GM12864 (cell line): ENCODE data around the gene THPO.

Experiments
- DNase-seq: peaks from one replicate; pipeline ENCODE4 v3.0.0-alpha.2; 2011; ENCODE audit warnings: low read depth
- H3K4me3 ChIP-seq: 2 replicates; pipeline ENCODE4 v1.5.1; 2011; ENCODE audit warnings: mild to moderate bottlenecking, low read depth, low read length, control low read depth
- TF ChIP-seq, protein P1 (sequence below): IDR thresholded peaks from 2 replicates; pipeline ENCODE4 v1.5.1; 2011; ENCODE audit warnings: low read depth, mild to moderate bottlenecking, moderate library complexity, low read length, control low read depth, inconsistent platforms; ENCODE audit errors: missing control alignments

Gene THPO

DNA sequence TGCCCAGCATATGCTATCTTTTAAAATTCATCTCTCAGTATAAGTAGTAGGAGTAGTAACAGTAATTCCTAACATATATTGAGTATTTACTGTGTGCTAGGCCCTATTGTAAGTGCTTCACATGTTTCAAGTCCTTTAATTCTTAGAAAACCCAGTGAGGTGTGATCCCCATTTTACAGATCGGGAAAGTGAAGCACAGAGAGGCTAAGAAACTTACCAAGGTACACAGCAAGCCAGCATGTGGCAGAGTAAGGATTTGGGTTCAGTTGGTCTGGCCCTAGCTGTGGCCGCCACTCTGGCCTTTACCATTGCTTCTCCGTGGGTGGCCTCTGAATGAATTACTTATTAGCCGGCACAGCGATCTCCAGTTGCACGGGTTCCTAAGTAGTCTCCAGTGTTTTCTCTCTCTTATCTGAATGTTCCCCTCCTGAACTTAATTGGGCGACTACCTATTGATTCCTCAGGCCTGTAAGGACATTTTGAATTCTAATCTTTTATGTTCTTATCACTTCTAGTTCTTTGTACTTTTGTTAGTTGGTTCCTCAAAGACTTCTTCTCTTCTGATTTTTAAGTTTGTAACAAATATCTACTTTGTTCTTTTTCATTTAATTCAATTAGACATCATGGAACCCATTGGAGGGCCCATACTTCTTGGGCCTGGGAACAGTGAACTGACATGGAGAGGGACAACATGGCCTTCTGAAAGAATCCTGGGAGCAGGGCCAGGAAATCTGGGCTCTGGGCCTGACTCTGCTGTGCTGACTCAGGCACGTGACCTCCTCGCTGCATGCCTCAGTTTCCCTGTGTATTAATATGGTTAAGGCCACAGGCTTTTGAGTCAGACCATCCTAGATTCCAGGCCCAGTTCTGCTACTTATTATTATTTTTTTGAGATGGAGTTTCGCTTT lies 28.2 kb downstream of the THPO start:
- TF ChIP-seq, protein P1, sequence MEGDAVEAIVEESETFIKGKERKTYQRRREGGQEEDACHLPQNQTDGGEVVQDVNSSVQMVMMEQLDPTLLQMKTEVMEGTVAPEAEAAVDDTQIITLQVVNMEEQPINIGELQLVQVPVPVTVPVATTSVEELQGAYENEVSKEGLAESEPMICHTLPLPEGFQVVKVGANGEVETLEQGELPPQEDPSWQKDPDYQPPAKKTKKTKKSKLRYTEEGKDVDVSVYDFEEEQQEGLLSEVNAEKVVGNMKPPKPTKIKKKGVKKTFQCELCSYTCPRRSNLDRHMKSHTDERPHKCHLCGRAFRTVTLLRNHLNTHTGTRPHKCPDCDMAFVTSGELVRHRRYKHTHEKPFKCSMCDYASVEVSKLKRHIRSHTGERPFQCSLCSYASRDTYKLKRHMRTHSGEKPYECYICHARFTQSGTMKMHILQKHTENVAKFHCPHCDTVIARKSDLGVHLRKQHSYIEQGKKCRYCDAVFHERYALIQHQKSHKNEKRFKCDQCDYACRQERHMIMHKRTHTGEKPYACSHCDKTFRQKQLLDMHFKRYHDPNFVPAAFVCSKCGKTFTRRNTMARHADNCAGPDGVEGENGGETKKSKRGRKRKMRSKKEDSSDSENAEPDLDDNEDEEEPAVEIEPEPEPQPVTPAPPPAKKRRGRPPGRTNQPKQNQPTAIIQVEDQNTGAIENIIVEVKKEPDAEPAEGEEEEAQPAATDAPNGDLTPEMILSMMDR = no peak
- no peak for DNase-seq
- no peak overlapping the region for H3K4me3 ChIP-seq

DNA sequence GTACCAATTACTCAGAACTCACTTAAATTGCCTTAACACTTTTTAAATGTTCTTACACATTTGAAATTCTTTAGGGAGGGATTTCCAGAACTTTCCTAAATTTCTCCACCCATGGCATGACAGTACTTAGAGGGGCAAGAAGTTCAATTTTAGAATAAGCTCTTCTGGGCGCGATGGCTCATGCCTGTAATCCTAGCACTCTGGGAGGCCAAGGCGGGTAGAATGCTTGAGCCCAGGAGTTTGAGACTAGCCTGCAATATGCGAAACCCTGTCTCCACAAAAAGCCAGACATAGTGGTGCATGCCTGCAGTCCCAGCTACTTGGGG lies 30.0 kb downstream of the THPO start:
- no peak for DNase-seq
- TF ChIP-seq, protein P1 = no peak
- no peak overlapping the region for H3K4me3 ChIP-seq

DNA sequence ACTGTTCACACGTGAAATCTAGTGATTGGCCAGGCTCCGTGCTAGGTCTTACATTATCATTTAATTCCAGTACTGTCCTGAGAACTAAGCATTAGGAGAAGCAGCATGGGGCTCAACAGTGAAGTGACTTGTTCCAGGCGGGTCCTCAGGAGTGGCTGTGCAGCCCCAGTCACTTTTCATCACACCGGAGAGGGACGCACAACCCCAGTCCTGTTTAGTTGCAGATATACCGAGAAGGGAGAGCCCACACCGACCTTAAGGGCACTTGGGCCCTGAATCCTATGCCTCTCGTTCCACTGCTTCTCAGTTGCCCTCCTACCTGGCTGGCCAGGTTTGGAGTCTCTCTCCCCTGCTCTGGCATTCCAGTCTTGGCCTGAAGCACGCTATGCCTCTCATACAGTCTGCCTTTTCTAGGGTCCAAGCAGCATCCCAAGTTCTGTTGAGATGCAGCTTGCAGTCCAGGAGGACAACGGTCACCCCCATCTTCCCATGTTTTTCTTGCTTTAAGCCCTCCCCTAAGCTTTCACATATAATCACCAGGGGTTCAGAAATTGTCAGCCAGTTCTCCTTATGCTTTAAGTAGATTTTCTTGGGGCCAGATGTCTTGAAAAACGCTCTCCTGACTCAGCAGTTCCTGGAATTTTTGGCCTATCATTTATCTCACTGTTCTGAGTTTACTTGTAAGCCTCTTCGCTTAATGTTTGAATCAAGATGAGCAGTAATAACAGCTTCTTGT lies 30.5 kb downstream of the THPO start:
- no peak for DNase-seq
- TF ChIP-seq, protein P1 = no peak

DNA sequence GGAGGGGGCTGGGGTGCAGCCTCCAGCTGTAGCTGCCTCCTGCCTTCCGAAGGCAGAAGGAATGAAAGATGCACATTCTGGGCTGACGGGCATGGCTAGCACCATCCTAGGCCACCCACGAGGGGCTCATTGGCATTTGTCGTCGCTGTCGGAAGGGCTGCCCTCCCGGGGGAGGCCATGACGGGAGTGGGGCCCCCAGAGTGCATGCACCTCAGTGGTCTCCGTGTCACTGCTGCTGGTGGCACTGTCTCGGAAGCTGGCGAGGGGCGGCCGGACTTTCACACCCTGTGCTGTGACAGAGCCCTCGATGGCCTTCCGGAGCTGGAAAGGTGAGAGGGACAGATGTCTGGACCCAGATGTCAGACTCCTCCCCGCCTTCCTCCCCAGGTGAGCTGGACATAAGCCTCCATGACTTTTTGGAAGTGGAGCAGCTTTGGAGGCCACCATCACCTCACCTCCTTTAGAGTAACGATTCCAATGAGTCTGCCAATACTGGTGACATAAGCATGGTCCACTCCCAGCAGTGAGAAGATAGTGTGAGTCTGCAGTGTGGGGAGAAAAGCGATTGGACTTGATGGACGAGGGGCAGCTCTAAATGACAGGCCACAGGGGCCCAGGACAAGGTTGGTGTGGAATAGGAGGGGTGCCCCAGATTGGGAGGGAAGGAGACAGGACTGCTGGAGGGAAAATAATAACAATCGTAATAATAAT lies 31.4 kb downstream of the THPO start:
- no peak for DNase-seq
- H3K4me3 ChIP-seq = no peak overlapping the region
- TF ChIP-seq, protein P1 = no peak

More for the DNA sequence above, 30.5 kb downstream of the THPO start:
- H3K4me3 ChIP-seq = no peak overlapping the region

DNA sequence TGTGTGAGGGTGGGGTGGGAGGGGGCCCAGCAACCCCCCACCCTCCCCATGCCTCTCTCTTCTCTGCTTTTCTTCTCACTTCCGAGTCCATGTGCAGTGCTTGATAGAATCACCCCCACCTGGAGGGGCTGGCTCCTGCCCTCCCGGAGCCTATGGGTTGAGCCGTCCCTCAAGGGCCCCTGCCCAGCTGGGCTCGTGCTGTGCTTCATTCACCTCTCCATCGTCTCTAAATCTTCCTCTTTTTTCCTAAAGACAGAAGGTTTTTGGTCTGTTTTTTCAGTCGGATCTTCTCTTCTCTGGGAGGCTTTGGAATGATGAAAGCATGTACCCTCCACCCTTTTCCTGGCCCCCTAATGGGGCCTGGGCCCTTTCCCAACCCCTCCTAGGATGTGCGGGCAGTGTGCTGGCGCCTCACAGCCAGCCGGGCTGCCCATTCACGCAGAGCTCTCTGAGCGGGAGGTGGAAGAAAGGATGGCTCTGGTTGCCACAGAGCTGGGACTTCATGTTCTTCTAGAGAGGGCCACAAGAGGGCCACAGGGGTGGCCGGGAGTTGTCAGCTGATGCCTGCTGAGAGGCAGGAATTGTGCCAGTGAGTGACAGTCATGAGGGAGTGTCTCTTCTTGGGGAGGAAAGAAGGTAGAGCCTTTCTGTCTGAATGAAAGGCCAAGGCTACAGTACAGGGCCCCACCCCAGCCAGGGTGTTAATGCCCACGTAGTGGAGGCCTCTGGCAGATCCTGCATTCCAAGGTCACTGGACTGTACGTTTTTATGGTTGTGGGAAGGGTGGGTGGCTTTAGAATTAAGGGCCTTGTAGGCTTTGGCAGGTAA lies 32.5 kb downstream of the THPO start:
- no peak overlapping the region for H3K4me3 ChIP-seq
- TF ChIP-seq, protein P1 = peak; percentile 56
- DNase-seq = no peak

DNA sequence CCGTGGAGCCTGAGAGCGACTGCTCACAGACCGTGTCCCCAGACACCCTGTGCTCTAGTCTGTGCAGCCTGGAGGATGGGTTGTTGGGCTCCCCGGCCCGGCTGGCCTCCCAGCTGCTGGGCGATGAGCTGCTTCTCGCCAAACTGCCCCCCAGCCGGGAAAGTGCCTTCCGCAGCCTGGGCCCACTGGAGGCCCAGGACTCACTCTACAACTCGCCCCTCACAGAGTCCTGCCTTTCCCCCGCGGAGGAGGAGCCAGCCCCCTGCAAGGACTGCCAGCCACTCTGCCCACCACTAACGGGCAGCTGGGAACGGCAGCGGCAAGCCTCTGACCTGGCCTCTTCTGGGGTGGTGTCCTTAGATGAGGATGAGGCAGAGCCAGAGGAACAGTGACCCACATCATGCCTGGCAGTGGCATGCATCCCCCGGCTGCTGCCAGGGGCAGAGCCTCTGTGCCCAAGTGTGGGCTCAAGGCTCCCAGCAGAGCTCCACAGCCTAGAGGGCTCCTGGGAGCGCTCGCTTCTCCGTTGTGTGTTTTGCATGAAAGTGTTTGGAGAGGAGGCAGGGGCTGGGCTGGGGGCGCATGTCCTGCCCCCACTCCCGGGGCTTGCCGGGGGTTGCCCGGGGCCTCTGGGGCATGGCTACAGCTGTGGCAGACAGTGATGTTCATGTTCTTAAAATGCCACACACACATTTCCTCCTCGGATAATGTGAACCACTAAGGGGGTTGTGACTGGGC lies 33.3 kb downstream of the THPO start:
- TF ChIP-seq, protein P1 = no peak
- DNase-seq = no peak
- no peak overlapping the region for H3K4me3 ChIP-seq
